ENCODE data around the gene LUZP2. TPM values are rescaled to one million over a fixed set of nuclear protein-coding genes. Genes with fewer than 3 reads are reported as not detected.

The LUZP2 gene
- total RNA-seq, 2 experiments from 2014 or later: not detected

DNA sequence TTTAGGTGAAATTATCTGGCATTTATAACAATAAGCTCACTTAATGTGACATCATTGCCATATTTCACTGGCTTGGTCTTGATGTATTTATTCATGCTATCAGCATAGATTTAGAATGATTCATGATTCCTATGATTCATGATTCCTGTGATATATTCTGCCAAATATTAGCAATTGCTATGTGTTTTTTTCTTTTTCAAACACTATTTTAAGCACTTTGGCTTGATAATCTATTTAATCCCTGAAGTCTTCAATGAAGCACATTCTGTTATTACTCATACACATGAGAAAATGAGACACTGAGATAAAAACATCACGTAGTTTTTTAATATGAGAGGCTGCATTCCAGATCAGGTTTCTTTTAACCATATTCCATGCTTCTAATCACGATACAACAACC is 78.5 kb downstream of the LUZP2 start:
- no peaks in the 10 kb centered on the region for H3K36me3 ChIP-seq (ENCODE audit: insufficient read depth, low read length)
- no peaks in the 10 kb centered on the region for H4K20me1 ChIP-seq (ENCODE audit: insufficient read depth, low read length)
- no peak for TF ChIP-seq EZH2phosphoT487 (IDR thresholded peaks at IDR 0.05; ENCODE audit: borderline replicate concordance, low read depth, low read length)
- TF ChIP-seq, protein P1, sequence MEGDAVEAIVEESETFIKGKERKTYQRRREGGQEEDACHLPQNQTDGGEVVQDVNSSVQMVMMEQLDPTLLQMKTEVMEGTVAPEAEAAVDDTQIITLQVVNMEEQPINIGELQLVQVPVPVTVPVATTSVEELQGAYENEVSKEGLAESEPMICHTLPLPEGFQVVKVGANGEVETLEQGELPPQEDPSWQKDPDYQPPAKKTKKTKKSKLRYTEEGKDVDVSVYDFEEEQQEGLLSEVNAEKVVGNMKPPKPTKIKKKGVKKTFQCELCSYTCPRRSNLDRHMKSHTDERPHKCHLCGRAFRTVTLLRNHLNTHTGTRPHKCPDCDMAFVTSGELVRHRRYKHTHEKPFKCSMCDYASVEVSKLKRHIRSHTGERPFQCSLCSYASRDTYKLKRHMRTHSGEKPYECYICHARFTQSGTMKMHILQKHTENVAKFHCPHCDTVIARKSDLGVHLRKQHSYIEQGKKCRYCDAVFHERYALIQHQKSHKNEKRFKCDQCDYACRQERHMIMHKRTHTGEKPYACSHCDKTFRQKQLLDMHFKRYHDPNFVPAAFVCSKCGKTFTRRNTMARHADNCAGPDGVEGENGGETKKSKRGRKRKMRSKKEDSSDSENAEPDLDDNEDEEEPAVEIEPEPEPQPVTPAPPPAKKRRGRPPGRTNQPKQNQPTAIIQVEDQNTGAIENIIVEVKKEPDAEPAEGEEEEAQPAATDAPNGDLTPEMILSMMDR (conservative IDR thresholded peaks at IDR 0.05; ENCODE audit: low read length): no peak
- ChIA-PET POLR2A (no interaction called here), CTCF (ENCODE audit: unreplicated experiment) (no interaction called here)
- H3K9me2 ChIP-seq (ENCODE audit: insufficient read depth, low read length): no peaks in the 10 kb centered on the region
- no peak overlapping the region for H3K4me2 ChIP-seq (ENCODE audit: low read length)
- DNase-seq (ENCODE audit: low spot score): no peak
- H3K4me3 ChIP-seq (ENCODE audit: low read depth, low read length, poor library complexity, severe bottlenecking): no peak overlapping the region
- H3K79me2 ChIP-seq (ENCODE audit: insufficient read depth, low read depth, low read length): no peaks in the 10 kb centered on the region
- no peak overlapping the region for H3K27ac ChIP-seq (ENCODE audit: low read depth, low read length, poor library complexity, severe bottlenecking)
- BruUV-seq (replicated peaks): no TSS peak
- no peaks in the 10 kb centered on the region for H3K9me3 ChIP-seq (ENCODE audit: low read length)
- no peaks in the 10 kb centered on the region for H3K4me1 ChIP-seq (ENCODE audit: insufficient read depth, low read length, poor library complexity, severe bottlenecking)
- no peak overlapping the region for H2AFZ ChIP-seq (ENCODE audit: low read length)
- intact Hi-C loops (cut with micrococcal nuclease; ENCODE audit: unreplicated experiment): no loop called here

DNA sequence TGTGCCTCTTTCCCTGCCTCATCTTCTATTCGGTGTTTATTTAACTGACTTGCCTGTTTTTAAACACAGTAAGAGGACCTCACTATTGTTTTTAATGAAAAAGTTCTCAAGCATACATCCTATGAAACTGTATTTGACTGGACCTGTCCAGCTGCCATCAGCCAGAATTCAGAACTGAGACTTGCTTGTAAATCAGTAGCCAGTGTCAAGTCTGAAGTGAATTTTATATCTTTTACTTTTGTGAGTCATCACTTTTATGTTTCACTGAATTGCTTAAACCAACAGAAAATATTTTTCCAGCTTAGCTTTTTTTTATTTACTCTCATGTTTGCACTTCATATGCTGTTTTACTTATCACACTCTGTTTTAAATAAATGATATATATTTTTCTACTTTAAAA is 88.3 kb downstream of the LUZP2 start:
- intact Hi-C loops (cut with micrococcal nuclease; ENCODE audit: unreplicated experiment): no loop called here
- H3K4me2 ChIP-seq (ENCODE audit: low read length): no peak overlapping the region
- no TSS peak for BruUV-seq (replicated peaks)

DNA sequence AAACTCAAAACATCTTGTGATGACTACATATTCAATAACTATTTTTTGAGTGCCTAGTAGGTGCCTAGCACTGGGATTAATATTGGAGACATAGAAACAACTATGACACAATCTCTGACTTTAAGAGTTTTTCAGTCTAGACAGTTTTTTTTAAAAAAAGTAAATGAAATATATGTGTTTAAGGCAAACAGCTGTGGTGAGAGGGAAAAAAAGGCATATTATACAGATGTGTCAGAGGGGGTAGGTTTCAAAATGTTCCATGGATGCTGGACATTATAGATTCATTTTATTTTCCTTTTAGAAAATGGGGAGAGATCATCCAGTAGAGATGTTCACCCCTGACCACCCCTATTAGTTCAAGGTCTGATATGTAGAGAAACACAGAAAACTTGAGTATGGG is 90.8 kb downstream of the LUZP2 start:
- Histone ChIP-seq H3K4me1 (ENCODE audit: insufficient read depth, low read length, poor library complexity, severe bottlenecking) (no peaks in the 10 kb centered on the region), H3K4me3 (ENCODE audit: low read depth, low read length, poor library complexity, severe bottlenecking) (no peak overlapping the region), H3K27ac (ENCODE audit: low read depth, low read length, poor library complexity, severe bottlenecking) (no peak overlapping the region), H3K79me2 (ENCODE audit: insufficient read depth, low read depth, low read length) (no peaks in the 10 kb centered on the region), H2AFZ (ENCODE audit: low read length) (no peak overlapping the region), H3K9me2 (ENCODE audit: insufficient read depth, low read length) (no peaks in the 10 kb centered on the region), H3K36me3 (ENCODE audit: insufficient read depth, low read length) (no peaks in the 10 kb centered on the region), H3K4me2 (ENCODE audit: low read length) (no peak overlapping the region), H4K20me1 (ENCODE audit: insufficient read depth, low read length) (no peaks in the 10 kb centered on the region), H3K9me3 (ENCODE audit: low read length) (no peaks in the 10 kb centered on the region)
- intact Hi-C loops (cut with micrococcal nuclease; ENCODE audit: unreplicated experiment): no loop called here
- POLR2A ChIA-PET: no interaction called here
- no peak for TF ChIP-seq EZH2phosphoT487 (IDR thresholded peaks at IDR 0.05; ENCODE audit: borderline replicate concordance, low read depth, low read length)
- TF ChIP-seq, protein P1 (conservative IDR thresholded peaks at IDR 0.05; ENCODE audit: low read length): no peak
- DNase-seq (ENCODE audit: low spot score): no peak
- CTCF ChIA-PET (ENCODE audit: unreplicated experiment): no interaction called here
- BruUV-seq (replicated peaks): no TSS peak

More for the DNA sequence above, 88.3 kb downstream of the LUZP2 start:
- Histone ChIP-seq H3K4me3 (ENCODE audit: low read depth, low read length, poor library complexity, severe bottlenecking) (no peak overlapping the region), H3K9me3 (ENCODE audit: low read length) (no peaks in the 10 kb centered on the region), H3K36me3 (ENCODE audit: insufficient read depth, low read length) (no peaks in the 10 kb centered on the region), H3K9me2 (ENCODE audit: insufficient read depth, low read length) (no peaks in the 10 kb centered on the region), H4K20me1 (ENCODE audit: insufficient read depth, low read length) (no peaks in the 10 kb centered on the region), H3K27ac (ENCODE audit: low read depth, low read length, poor library complexity, severe bottlenecking) (no peak overlapping the region), H2AFZ (ENCODE audit: low read length) (no peak overlapping the region), H3K4me1 (ENCODE audit: insufficient read depth, low read length, poor library complexity, severe bottlenecking) (no peaks in the 10 kb centered on the region), H3K79me2 (ENCODE audit: insufficient read depth, low read depth, low read length) (no peaks in the 10 kb centered on the region)
- CTCF ChIA-PET (ENCODE audit: unreplicated experiment): no interaction called here
- DNase-seq (ENCODE audit: low spot score): no peak
- POLR2A ChIA-PET: interaction anchor here (0.5 kb wide), 1 partner anchor 1115 kb away, joined by 3 read pairs; no protein-coding TSS in a partner anchor
- no peak for TF ChIP-seq EZH2phosphoT487 (IDR thresholded peaks at IDR 0.05; ENCODE audit: borderline replicate concordance, low read depth, low read length)
- TF ChIP-seq, protein P1 (conservative IDR thresholded peaks at IDR 0.05; ENCODE audit: low read length): no peak
